Measurements from ENCODE around the gene OS9. TPM values are rescaled to one million over a fixed set of nuclear protein-coding genes. Genes with fewer than 3 reads are reported as not detected.
A peak's percentile ranks its signal among the peaks of the same experiment; 100 is the strongest.

The OS9 gene
- total RNA-seq, 2 donors from 2014 or later = 167 to 213 TPM

DNA sequence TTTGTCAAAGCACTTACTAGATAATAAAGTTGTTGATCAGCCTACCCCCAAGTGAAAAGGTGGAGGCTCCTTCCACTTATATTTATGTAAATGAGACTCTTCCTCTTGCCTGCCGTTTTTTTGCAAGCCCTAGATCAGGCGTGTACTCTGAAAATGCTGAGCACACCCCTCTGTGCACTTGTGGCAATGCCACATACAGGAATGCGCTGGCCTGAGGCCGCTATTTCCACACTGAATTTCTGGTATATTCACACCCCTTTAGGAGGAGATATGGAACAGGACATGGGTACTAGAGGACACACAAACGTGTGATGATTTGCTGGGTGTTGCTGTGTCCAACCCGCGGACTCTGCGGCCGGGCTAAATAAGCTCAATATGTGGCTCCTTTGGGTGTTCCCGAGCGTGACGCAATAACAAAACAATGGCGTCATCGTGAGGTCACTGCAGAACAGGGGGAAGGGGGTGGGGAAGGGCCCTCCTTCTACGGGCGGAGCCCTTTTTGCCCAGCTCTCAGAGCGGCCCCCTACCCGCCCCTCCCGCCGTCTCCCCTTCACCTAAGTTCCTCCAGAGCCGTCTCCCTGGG lies 50.4 kb downstream of the OS9 start:
- DNase-seq (peak; percentile 74 to 82 (median 78)), ATAC-seq (peak; percentile 75)
- TF ChIP-seq POLR2A (IDR thresholded peaks at IDR 0.05) = no peak
- WGBS, 2 donors = 5 to 17% methylated on average over 2 to 21 of the region's 21 CpGs
- Histone ChIP-seq H3K9me3 (no peaks in the 10 kb centered on the region), H3K4me1 (peaks cover 18% of the 10 kb centered on the region), H3K27ac (peak overlapping the region; percentile 78 to 96 (median 93)), H3K36me3 (replicated peaks in 1 of 2; ENCODE audit: insufficient read depth in 1 of 2, low read depth in 2 of 2) (peaks cover 0 to 6% of the 10 kb centered on the region in 2 donors), H3K27me3 (peaks cover 0 to 5% of the 10 kb centered on the region in 2 donors), H3K4me3 (peak overlapping the region; percentile 58 to 79)
- intact Hi-C loops (cut with DNase I) = no loop called here

GRCh38 chr12:57744777-57745484 lies 51.0 kb downstream of the OS9 start, which contains the start of gene TSPAN31:
Gene TSPAN31, plus strand, starts transcription at chr12:57745039. Its CDS starts 116 bp downstream, at chr12:57745155.
- H3K27me3 ChIP-seq = peaks cover 0 to 4% of the 10 kb centered on the region in 2 donors
- peaks cover 0 to 6% of the 10 kb centered on the region in 2 donors for H3K36me3 ChIP-seq (replicated peaks in 1 of 2; ENCODE audit: insufficient read depth in 1 of 2, low read depth in 2 of 2)
- peaks cover 18% of the 10 kb centered on the region for H3K4me1 ChIP-seq
- H3K27ac ChIP-seq = peak within 1 kb of the TSS; percentile 91 to 96 (median 94)
- DNase-seq = peak; percentile 98 to 99 (median 98)
- H3K9me3 ChIP-seq = no peaks in the 10 kb centered on the region
- 1% methylated on average over 24 to 29 of the region's 29 CpGs for WGBS, 2 donors
- intact Hi-C loops (cut with DNase I) = no loop called here
- TF ChIP-seq POLR2A (IDR thresholded peaks at IDR 0.05) = peak; percentile 44 to 72 (median 67)
- TF ChIP-seq CTCF (IDR thresholded peaks at IDR 0.05) = peak in 3 of 7 experiments; percentile 24 to 35 (median 29)
- peak within 1 kb of the TSS; percentile 79 to 81 for H3K4me3 ChIP-seq
- peak; percentile 97 for ATAC-seq

DNA sequence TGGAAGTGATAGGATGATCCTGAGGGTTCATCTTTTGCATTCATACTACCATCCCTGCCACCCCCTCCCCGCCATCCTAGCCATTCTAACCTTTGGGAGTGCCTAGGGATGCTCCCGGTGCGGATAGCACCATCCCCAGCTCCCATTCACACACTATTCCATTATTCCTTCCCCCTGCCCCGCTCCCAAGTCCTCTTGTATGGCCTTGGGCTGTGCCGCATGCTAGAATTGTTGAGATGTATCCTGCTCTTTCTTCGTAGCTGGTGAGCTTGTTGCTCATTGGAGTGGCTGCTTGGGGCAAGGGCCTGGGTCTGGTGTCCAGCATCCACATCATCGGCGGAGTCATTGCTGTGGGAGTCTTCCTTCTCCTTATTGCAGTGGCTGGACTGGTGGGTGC lies 51.6 kb downstream of the OS9 start:
- H3K27me3 ChIP-seq = no peaks in the 10 kb centered on the region
- peak overlapping the region; percentile 91 to 96 (median 94) for H3K27ac ChIP-seq
- intact Hi-C loops (cut with DNase I) = no loop called here
- H3K4me1 ChIP-seq = peaks cover 20% of the 10 kb centered on the region
- no peaks in the 10 kb centered on the region for H3K9me3 ChIP-seq
- WGBS, 2 donors = 20 to 22% methylated on average over 7 to 8 of the region's 8 CpGs
- no peak for DNase-seq
- peak overlapping the region; percentile 79 to 81 for H3K4me3 ChIP-seq
- no peak for ATAC-seq
- peaks cover 0 to 6% of the 10 kb centered on the region in 2 donors for H3K36me3 ChIP-seq (replicated peaks in 1 of 2; ENCODE audit: insufficient read depth in 1 of 2, low read depth in 2 of 2)
- TF ChIP-seq CTCF (IDR thresholded peaks at IDR 0.05) = peak in 1 of 7 experiments; percentile 2
- no peak for TF ChIP-seq POLR2A (IDR thresholded peaks at IDR 0.05)

- ATAC-seq = no peak
- Histone ChIP-seq H3K4me3 (no peak overlapping the region), H3K27ac (peak overlapping the region in 2 of 4 donors; percentile 95 to 96), H3K9me3 (no peaks in the 10 kb centered on the region), H3K4me1 (peaks cover 26% of the 10 kb centered on the region), H3K27me3 (no peaks in the 10 kb centered on the region), H3K36me3 (replicated peaks in 1 of 2; ENCODE audit: insufficient read depth in 1 of 2, low read depth in 2 of 2) (peaks cover 0 to 6% of the 10 kb centered on the region in 2 donors)
- intact Hi-C loops (cut with DNase I) = no loop called here
- no peak for DNase-seq
- TF ChIP-seq CTCF (IDR thresholded peaks at IDR 0.05) (no peak), POLR2A (IDR thresholded peaks at IDR 0.05) (no peak)
- 75% methylated on average over 3 of the region's 3 CpGs for WGBS, 2 donors
Measured at GRCh38 chr12:57746025-57746424, 52.1 kb downstream of the OS9 start.

GRCh38 chr12:57749061-57749460 lies 55.1 kb downstream of the OS9 start:
- DNase-seq = no peak
- TF ChIP-seq CTCF (IDR thresholded peaks at IDR 0.05) = no peak
- no peak for TF ChIP-seq POLR2A (IDR thresholded peaks at IDR 0.05)
- Histone ChIP-seq H3K27ac (no peak overlapping the region), H3K9me3 (no peaks in the 10 kb centered on the region), H3K27me3 (no peaks in the 10 kb centered on the region), H3K4me3 (no peak overlapping the region), H3K36me3 (replicated peaks in 1 of 2; ENCODE audit: insufficient read depth in 1 of 2, low read depth in 2 of 2) (peaks cover 0 to 6% of the 10 kb centered on the region in 2 donors), H3K4me1 (peaks cover 37% of the 10 kb centered on the region)
- intact Hi-C loops (cut with DNase I) = no loop called here
- no peak for ATAC-seq
- WGBS, 2 donors = 91 to 96% methylated on average over 5 of the region's 5 CpGs

All from body of pancreas (tissue), 4 donors.